ENCODE results near the gene IL17C. TPM values are rescaled to one million over a fixed set of nuclear protein-coding genes. Genes with fewer than 3 reads are reported as not detected.
A peak's percentile ranks its signal among the peaks of the same experiment; 100 is the strongest.

Gene IL17C
- total RNA-seq, 2 donors from 2014 or later = 0.42 to 0.56 TPM

GRCh38 chr16:88651989-88652761 is 13.8 kb downstream of the IL17C start:
- Mint-ChIP-seq H3K9me3 (no peaks in the 10 kb centered on the region), H3K4me1 (peaks cover 5% of the 10 kb centered on the region), H3K27me3 (no peaks in the 10 kb centered on the region), H3K4me3 (peak overlapping the region; percentile 85), H3K36me3 (ENCODE audit: low read depth) (peaks cover 32% of the 10 kb centered on the region), H3K27ac (no peak overlapping the region)
- no peak for ATAC-seq (replicated peaks)

GRCh38 chr16:88652762-88653063 is 14.3 kb downstream of the IL17C start:
- Mint-ChIP-seq H3K27ac (no peak overlapping the region), H3K36me3 (ENCODE audit: low read depth) (peaks cover 32% of the 10 kb centered on the region)
- ATAC-seq (replicated peaks) = no peak

DNA sequence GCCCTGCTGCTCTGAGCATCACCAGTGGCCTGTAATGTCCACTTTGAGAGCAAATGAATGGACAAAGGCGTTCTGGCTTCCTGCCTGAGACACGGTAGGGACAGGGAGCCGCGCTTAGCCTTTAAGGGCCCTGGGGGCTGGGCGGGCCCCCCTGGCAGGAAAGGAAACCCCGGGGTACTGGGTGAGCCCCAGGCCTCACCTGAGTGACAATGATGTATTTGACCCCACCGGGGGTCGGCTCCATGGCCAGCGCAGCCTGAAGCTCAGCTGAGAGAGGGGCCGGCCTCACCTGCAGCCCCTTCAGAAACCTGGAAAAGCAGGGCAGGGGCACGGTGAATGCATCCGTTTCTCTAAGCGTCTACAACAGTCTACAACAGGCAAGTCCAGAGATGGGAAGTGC is 14.7 kb downstream of the IL17C start:
- no peak for ATAC-seq (replicated peaks)
- Mint-ChIP-seq H3K27me3 (no peaks in the 10 kb centered on the region), H3K9me3 (no peaks in the 10 kb centered on the region), H3K36me3 (ENCODE audit: low read depth) (peaks cover 32% of the 10 kb centered on the region), H3K4me3 (no peak overlapping the region), H3K4me1 (peaks cover 5% of the 10 kb centered on the region), H3K27ac (peak overlapping the region; percentile 28)

More at GRCh38 chr16:88652762-88653063, 14.3 kb downstream of the IL17C start:
- no peak overlapping the region for H3K4me3 Mint-ChIP-seq
- H3K9me3 Mint-ChIP-seq = no peaks in the 10 kb centered on the region
- peaks cover 5% of the 10 kb centered on the region for H3K4me1 Mint-ChIP-seq
- H3K27me3 Mint-ChIP-seq = no peaks in the 10 kb centered on the region

- Mint-ChIP-seq H3K4me1 (peaks cover 5% of the 10 kb centered on the region), H3K9me3 (no peaks in the 10 kb centered on the region), H3K27ac (peak overlapping the region; percentile 28), H3K36me3 (ENCODE audit: low read depth) (peaks cover 31% of the 10 kb centered on the region), H3K27me3 (no peaks in the 10 kb centered on the region), H3K4me3 (no peak overlapping the region)
- ATAC-seq (replicated peaks) = no peak
Measured at GRCh38 chr16:88653596-88654362, 15.4 kb downstream of the IL17C start.

GRCh38 chr16:88654363-88655052 is 16.1 kb downstream of the IL17C start:
- no peaks in the 10 kb centered on the region for H3K27me3 Mint-ChIP-seq
- H3K36me3 Mint-ChIP-seq (ENCODE audit: low read depth) = peaks cover 23% of the 10 kb centered on the region
- H3K27ac Mint-ChIP-seq = no peak overlapping the region
- no peak for ATAC-seq (replicated peaks)
- no peaks in the 10 kb centered on the region for H3K4me1 Mint-ChIP-seq
- H3K4me3 Mint-ChIP-seq = no peak overlapping the region
- no peaks in the 10 kb centered on the region for H3K9me3 Mint-ChIP-seq

DNA sequence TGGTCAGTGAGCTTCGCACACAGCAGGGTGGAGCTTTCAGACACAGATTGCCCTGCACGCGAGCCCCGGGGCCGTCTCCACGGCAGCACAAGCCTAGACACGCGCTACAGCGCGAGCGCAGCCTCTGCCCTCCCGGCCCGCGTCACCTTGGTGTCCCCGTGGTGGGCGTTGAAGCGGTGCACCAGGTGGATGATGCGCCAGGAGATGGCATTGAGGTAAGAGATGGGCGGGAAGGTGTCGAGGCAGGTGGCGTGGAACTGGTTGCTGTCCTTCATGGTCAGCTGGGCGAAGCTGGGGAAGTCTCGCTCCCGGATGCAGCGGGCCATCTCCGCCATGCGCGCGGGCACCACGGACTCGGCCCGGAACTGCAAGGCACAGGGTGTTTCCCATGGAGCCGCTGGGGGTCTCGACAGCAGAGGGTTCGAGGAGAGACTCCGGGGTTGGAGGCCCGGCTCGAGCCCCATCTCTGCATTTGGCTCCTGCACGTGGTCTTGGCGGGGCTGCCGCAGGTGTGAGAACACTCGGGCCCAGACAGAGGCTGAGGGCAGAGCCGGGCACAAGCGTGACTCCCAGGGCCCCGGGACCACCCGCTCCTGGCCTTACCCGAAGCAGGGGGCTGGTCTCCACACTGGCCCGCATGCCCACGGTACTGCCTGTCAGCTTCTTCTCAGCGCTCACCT is 16.8 kb downstream of the IL17C start:
- no peak overlapping the region for H3K27ac Mint-ChIP-seq

GRCh38 chr16:88655733-88656281 is 17.4 kb downstream of the IL17C start:
- Mint-ChIP-seq H3K9me3 (no peaks in the 10 kb centered on the region), H3K27ac (no peak overlapping the region), H3K36me3 (ENCODE audit: low read depth) (peaks cover 24% of the 10 kb centered on the region), H3K4me1 (no peaks in the 10 kb centered on the region), H3K4me3 (no peak overlapping the region), H3K27me3 (no peaks in the 10 kb centered on the region)
- ATAC-seq (replicated peaks) = no peak

More for the DNA sequence above, 16.8 kb downstream of the IL17C start:
- Mint-ChIP-seq H3K9me3 (no peaks in the 10 kb centered on the region), H3K36me3 (ENCODE audit: low read depth) (peaks cover 24% of the 10 kb centered on the region), H3K27me3 (no peaks in the 10 kb centered on the region), H3K4me3 (no peak overlapping the region), H3K4me1 (no peaks in the 10 kb centered on the region)
- no peak for ATAC-seq (replicated peaks)

DNA sequence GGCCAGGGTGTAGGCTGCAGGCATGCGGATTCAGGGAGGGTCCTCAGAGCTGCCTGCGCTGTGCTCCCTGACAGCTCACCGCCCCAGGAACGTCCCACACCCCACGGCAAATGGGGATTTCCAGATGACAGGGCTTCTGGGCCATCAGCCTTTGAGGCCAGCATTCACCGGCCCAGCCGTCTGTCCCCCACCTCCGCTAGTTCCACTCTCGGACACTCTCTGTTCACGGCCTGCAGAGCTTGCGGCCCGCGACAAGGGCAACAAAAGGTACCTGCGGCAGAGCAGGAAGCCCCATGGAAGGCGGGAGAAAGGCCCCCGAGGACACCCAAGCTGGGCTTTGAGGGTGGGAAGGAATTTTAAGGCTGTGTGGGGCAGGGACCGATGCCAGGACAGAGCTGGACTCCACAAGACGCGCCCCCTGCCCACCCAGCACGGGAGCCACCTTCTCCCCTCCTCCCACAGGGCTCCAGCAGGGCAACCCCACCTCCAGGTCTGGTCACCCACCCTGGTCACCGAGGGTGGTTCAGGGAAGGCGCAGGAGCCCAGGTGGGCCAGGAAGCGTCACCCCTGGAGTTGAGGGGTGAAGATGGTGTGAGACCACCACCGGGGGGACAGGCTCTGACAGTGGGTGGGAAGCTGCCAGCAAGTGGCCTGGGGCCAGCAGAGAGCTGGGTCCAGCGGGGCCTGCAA is 18.1 kb downstream of the IL17C start:
- peaks cover 4% of the 10 kb centered on the region for H3K4me1 Mint-ChIP-seq
- H3K27ac Mint-ChIP-seq = no peak overlapping the region
- H3K36me3 Mint-ChIP-seq (ENCODE audit: low read depth) = peaks cover 18% of the 10 kb centered on the region
- ATAC-seq (replicated peaks) = no peak
- H3K27me3 Mint-ChIP-seq = no peaks in the 10 kb centered on the region
- no peak overlapping the region for H3K4me3 Mint-ChIP-seq
- no peaks in the 10 kb centered on the region for H3K9me3 Mint-ChIP-seq

DNA sequence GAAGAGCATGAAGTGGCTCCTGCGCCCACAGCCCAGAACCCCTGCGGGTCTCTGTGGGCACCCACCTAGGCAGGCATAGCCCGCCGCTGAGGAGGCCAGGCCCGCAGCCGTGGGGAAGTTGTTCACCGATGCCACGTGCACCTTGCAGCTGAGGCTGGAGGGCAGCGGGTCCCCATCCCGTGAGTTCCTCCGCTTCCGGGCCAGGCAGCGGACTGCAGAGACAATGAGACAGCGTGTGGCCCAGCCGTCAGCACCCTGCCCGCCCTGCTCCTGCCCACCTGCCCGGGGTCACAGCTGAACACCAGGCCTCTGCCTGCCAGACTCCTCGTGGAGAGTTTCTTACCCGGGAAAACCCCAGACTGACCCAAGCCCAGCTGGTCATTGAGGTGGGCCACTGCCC is 19.0 kb downstream of the IL17C start:
- Mint-ChIP-seq H3K27me3 (no peaks in the 10 kb centered on the region), H3K36me3 (ENCODE audit: low read depth) (peaks cover 18% of the 10 kb centered on the region), H3K4me1 (peaks cover 11% of the 10 kb centered on the region), H3K27ac (no peak overlapping the region), H3K4me3 (no peak overlapping the region), H3K9me3 (no peaks in the 10 kb centered on the region)
- ATAC-seq (replicated peaks) = no peak

DNA sequence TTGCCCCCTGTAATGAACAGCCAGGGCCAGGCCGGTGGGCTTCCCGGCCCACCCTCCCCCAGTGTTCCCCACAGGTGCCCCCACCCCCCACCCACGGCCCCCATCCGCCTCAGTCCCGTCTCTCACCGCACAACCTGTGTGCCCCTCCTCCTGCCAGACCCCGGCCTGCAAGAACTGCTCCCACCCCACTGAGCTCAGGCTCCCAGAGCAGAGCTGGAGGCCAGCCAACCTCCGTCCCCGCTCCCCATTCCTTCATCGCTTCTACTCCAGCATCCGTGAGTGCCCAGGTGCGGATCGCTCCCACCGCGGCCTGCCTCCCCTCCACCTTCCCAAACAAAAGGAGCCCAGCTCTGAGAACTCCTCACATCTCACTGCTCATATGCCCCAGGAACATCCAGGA is 20.3 kb downstream of the IL17C start:
- no peak overlapping the region for H3K4me3 Mint-ChIP-seq
- H3K36me3 Mint-ChIP-seq (ENCODE audit: low read depth) = peaks cover 18% of the 10 kb centered on the region
- no peak for ATAC-seq (replicated peaks)
- no peak overlapping the region for H3K27ac Mint-ChIP-seq
- H3K9me3 Mint-ChIP-seq = no peaks in the 10 kb centered on the region
- peaks cover 11% of the 10 kb centered on the region for H3K4me1 Mint-ChIP-seq
- no peaks in the 10 kb centered on the region for H3K27me3 Mint-ChIP-seq

GRCh38 chr16:88659160-88659559 is 20.8 kb downstream of the IL17C start:
- Mint-ChIP-seq H3K36me3 (ENCODE audit: low read depth) (peaks cover 18% of the 10 kb centered on the region), H3K4me3 (no peak overlapping the region), H3K9me3 (no peaks in the 10 kb centered on the region), H3K27ac (no peak overlapping the region), H3K27me3 (no peaks in the 10 kb centered on the region), H3K4me1 (peaks cover 11% of the 10 kb centered on the region)
- ATAC-seq (replicated peaks) = no peak

GRCh38 chr16:88661468-88661867 is 23.1 kb downstream of the IL17C start:
- no peak for ATAC-seq (replicated peaks)
- Mint-ChIP-seq H3K27me3 (no peaks in the 10 kb centered on the region), H3K36me3 (ENCODE audit: low read depth) (peaks cover 9% of the 10 kb centered on the region), H3K4me1 (peaks cover 11% of the 10 kb centered on the region), H3K27ac (peak overlapping the region; percentile 94), H3K9me3 (no peaks in the 10 kb centered on the region), H3K4me3 (peak overlapping the region; percentile 95)

DNA sequence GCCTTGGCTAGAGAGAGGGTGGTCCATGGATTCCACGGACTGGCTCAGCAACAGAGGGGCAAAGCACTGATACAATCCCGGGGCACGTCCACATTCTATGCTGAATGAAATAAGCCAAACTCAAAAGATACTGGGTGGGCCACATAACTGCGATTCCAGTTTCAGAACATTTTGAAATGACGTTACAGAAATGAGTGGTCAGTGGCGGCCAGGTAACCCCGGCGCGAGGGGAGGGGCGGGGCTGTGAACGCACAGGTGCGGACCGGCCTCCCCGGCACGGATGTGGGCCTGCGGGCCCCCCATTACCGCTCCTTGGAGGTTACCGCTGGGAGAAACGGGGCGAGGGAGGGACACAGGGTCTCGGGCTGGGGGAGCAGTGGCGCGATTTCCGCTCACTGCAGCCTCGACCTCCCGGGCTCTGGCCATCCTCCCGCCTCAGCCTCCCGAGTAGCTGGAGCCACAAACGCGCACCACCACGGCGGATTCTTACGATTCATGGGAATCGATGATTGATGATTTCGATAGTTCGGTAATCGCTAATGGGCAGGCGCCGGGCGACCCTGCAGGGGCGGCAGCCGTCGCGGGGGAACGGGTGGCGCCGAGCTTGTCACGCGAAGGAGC is 24.0 kb downstream of the IL17C start:
- no peaks in the 10 kb centered on the region for H3K27me3 Mint-ChIP-seq
- H3K36me3 Mint-ChIP-seq (ENCODE audit: low read depth) = peaks cover 5% of the 10 kb centered on the region
- H3K27ac Mint-ChIP-seq = peak overlapping the region; percentile 94
- peak; percentile 1 for ATAC-seq (replicated peaks)
- H3K4me3 Mint-ChIP-seq = peak overlapping the region; percentile 95
- no peaks in the 10 kb centered on the region for H3K9me3 Mint-ChIP-seq
- peaks cover 11% of the 10 kb centered on the region for H3K4me1 Mint-ChIP-seq

All from activated T-helper 17 cell treated with anti-CD3 and anti-CD28 coated beads, Interleukin-2, amount 50 U/mL, for 72 hours (primary cell).